HL-60 (cell line): ENCODE data around the gene ZDHHC19.
A peak's percentile ranks its signal among the peaks of the same experiment; 100 is the strongest.

Source experiments
- DNase-seq, 2 experiments: peaks; one replicate each; pipeline ENCODE4 v3.0.0-alpha.2; 2010 to 2020; ENCODE audit warnings: low read depth in 1 of 2, low spot score in 1 of 2
- H3K27ac ChIP-seq: fragments of 250-450 bp; sonication (Bioruptor Pico); replicated peaks from 2 replicates; pipeline ENCODE4 v1.5.1; 2020; ENCODE audit warnings: mild to moderate bottlenecking, moderate library complexity
- H3K27me3 ChIP-seq: fragments of 250-450 bp; sonication (Bioruptor Pico); 2 replicates; pipeline ENCODE4 v1.5.1; 2021; ENCODE audit warnings: mild to moderate bottlenecking, moderate library complexity; ENCODE audit not compliant: insufficient read depth, poor library complexity, severe bottlenecking
- H3K4me3 ChIP-seq: replicated peaks from 2 replicates; pipeline ENCODE4 v1.5.1; 2011; ENCODE audit warnings: mild to moderate bottlenecking, control low read depth, low read length; ENCODE audit not compliant: insufficient read depth
- CTCF ChIP-seq: IDR thresholded peaks from one replicate; pipeline ENCODE4 v1.5.1; 2011; ENCODE audit warnings: low read length, control low read depth, inconsistent platforms; ENCODE audit not compliant: insufficient read depth
- GABPA ChIP-seq: IDR thresholded peaks from 2 replicates; pipeline ENCODE4 v1.6.1; 2012; ENCODE audit warnings: low read depth
- POLR2AphosphoS5 ChIP-seq: IDR thresholded peaks from 2 replicates; pipeline ENCODE4 v1.6.1; 2012; ENCODE audit warnings: low read depth
- SPI1 ChIP-seq: IDR thresholded peaks from 2 replicates; pipeline ENCODE4 v1.6.1; 2012; ENCODE audit warnings: low read depth, mild to moderate bottlenecking, borderline replicate concordance
- TF ChIP-seq, protein P1 (sequence below): IDR thresholded peaks from 2 replicates; pipeline ENCODE4 v1.6.1; 2012; ENCODE audit warnings: low read depth; ENCODE audit not compliant: insufficient replicate concordance

The ZDHHC19 gene

DNA sequence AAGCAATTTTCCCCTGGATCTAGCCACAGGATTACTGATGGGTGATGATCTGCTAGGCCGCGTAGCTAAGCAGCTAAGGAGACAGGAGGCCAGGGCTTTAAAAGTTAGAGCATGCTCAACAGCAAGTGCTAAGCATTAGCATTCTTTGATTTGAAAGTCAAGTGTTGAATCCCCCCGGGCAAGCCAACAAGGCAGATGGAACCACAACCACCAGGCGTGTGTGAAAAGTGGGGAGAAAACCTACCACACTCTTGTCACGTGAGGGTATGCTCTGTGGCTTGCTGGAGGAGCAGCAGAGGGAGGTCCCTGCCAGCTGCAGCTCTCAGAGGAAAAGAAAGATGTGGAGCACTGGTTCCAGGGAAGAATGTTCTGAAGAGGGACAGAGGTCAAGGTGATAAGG, 26.0 kb upstream of the ZDHHC19 start:
- H3K27me3 ChIP-seq: no peaks in the 10 kb centered on the region
- H3K27ac ChIP-seq: no peak overlapping the region
- TF ChIP-seq SPI1 (no peak), GABPA (no peak), POLR2AphosphoS5 (no peak), CTCF (no peak)
- TF ChIP-seq, protein P1, sequence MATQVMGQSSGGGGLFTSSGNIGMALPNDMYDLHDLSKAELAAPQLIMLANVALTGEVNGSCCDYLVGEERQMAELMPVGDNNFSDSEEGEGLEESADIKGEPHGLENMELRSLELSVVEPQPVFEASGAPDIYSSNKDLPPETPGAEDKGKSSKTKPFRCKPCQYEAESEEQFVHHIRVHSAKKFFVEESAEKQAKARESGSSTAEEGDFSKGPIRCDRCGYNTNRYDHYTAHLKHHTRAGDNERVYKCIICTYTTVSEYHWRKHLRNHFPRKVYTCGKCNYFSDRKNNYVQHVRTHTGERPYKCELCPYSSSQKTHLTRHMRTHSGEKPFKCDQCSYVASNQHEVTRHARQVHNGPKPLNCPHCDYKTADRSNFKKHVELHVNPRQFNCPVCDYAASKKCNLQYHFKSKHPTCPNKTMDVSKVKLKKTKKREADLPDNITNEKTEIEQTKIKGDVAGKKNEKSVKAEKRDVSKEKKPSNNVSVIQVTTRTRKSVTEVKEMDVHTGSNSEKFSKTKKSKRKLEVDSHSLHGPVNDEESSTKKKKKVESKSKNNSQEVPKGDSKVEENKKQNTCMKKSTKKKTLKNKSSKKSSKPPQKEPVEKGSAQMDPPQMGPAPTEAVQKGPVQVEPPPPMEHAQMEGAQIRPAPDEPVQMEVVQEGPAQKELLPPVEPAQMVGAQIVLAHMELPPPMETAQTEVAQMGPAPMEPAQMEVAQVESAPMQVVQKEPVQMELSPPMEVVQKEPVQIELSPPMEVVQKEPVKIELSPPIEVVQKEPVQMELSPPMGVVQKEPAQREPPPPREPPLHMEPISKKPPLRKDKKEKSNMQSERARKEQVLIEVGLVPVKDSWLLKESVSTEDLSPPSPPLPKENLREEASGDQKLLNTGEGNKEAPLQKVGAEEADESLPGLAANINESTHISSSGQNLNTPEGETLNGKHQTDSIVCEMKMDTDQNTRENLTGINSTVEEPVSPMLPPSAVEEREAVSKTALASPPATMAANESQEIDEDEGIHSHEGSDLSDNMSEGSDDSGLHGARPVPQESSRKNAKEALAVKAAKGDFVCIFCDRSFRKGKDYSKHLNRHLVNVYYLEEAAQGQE: no peak
- DNase-seq: peak in 1 of 2 experiments; percentile 25
- H3K4me3 ChIP-seq: no peak overlapping the region

DNA sequence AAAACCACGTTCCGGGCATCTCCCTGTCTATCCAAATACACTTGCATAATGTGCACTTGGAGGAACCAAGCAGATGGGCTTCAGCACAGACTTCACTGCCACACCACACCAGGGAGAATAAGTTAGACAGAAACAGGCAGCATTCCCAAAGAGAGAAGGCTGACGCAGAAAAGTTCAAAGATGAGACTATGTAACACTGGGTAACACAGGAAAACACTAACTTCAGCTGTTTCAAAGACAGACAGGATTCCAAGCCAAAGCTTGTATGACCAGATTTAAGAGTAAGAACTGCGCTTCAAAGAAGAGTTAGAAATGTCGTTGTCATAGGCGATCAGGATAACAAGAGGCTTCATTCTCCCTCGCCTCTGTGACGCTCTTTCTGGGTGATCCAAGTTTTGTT, 25.0 kb upstream of the ZDHHC19 start:
- DNase-seq: no peak
- no peak for TF ChIP-seq POLR2AphosphoS5
- TF ChIP-seq, protein P1: no peak
- no peak for TF ChIP-seq GABPA
- no peak for TF ChIP-seq CTCF
- no peak for TF ChIP-seq SPI1
- no peaks in the 10 kb centered on the region for H3K27me3 ChIP-seq
- peak overlapping the region; percentile 7; the same call in 1 of the 2 replicates for H3K27ac ChIP-seq
- H3K4me3 ChIP-seq: no peak overlapping the region

GRCh38 chr3:196235452-196236122, 24.4 kb upstream of the ZDHHC19 start:
- Histone ChIP-seq H3K27me3 (no peaks in the 10 kb centered on the region), H3K4me3 (no peak overlapping the region), H3K27ac (peak overlapping the region; percentile 7; the same call in 1 of the 2 replicates)
- TF ChIP-seq CTCF: no peak
- peak; percentile 8; the same call in 1 of the 2 replicates for TF ChIP-seq SPI1
- peak; percentile 85 for TF ChIP-seq POLR2AphosphoS5
- TF ChIP-seq GABPA: no peak
- DNase-seq: peak; percentile 50 to 66

- Histone ChIP-seq H3K4me3 (no peak overlapping the region), H3K27me3 (no peaks in the 10 kb centered on the region), H3K27ac (no peak overlapping the region)
- TF ChIP-seq GABPA: no peak
- TF ChIP-seq CTCF: no peak
- no peak for DNase-seq
These were observed 21.7 kb upstream of the ZDHHC19 start for GRCh38 chr3:196232882-196233251.
